HL-60 (cell line): ENCODE data around the gene SUPV3L1.

Source experiments
- CTCF ChIP-seq: IDR thresholded peaks from one replicate; pipeline ENCODE4 v1.5.1; 2011; ENCODE audit warnings: low read length, control low read depth, inconsistent platforms; ENCODE audit not compliant: insufficient read depth
- POLR2AphosphoS5 ChIP-seq: IDR thresholded peaks from 2 replicates; pipeline ENCODE4 v1.6.1; 2012; ENCODE audit warnings: low read depth

GRCh38 chr10:69222157-69223027 lies 42.4 kb downstream of the SUPV3L1 start:
- TF ChIP-seq CTCF, result peak; percentile 66
- TF ChIP-seq POLR2AphosphoS5, result peak; percentile 70
